GM13977 (cell line): ENCODE measurements around the gene WFDC13.

Source experiments
- DNase-seq: peaks from one replicate; pipeline ENCODE4 v3.0.0; 2012; ENCODE audit warnings: low spot score
- CTCF ChIP-seq: IDR thresholded peaks from 2 replicates; pipeline ENCODE4 v1.5.1; 2012; ENCODE audit warnings: mild to moderate bottlenecking, control low read depth; ENCODE audit not compliant: insufficient read depth; ENCODE audit errors: extremely low read depth, missing control alignments
- in situ Hi-C: fragments of 300-500 bp; cut with MboI; formaldehyde crosslinking; loops from one replicate; pipeline ENCODE4 v1.12.0; 2022; ENCODE audit warnings: low sequenced_read_pairs, low pct_unique_long_range_greater_than_20kb, mixed read lengths, inconsistent platforms; ENCODE audit not compliant: unreplicated experiment

WFDC13 gene

GRCh38 chr20:45735552-45735951 is 33.7 kb downstream of the WFDC13 start:
- DNase-seq = no peak
- in situ Hi-C loops = no loop called here
- no peak for TF ChIP-seq CTCF

GRCh38 chr20:45735988-45736387 is 34.1 kb downstream of the WFDC13 start:
- in situ Hi-C loops = no loop called here
- no peak for TF ChIP-seq CTCF

GRCh38 chr20:45742596-45742995 is 40.8 kb downstream of the WFDC13 start:
- TF ChIP-seq CTCF = no peak
- DNase-seq = no peak
- in situ Hi-C loops = no loop called here

More at GRCh38 chr20:45735988-45736387, 34.1 kb downstream of the WFDC13 start:
- no peak for DNase-seq

- in situ Hi-C loops = no loop called here
- no peak for TF ChIP-seq CTCF
- DNase-seq = no peak
Observed at GRCh38 chr20:45745015-45745414, 43.2 kb downstream of the WFDC13 start.

- DNase-seq = no peak
- in situ Hi-C loops = loop anchor here (25.0 kb wide), 2 partner anchors 164 to 289 kb away; partner anchors contain the start of genes WFDC2 and WFDC8
- TF ChIP-seq CTCF = no peak
Observed at GRCh38 chr20:45751721-45752120, 49.9 kb downstream of the WFDC13 start.

- DNase-seq = peak; percentile 28
- TF ChIP-seq CTCF = no peak
- in situ Hi-C loops = loop anchor here (25.0 kb wide), 2 partner anchors 165 to 290 kb away; partner anchors contain the start of genes WFDC2 and WFDC8
Observed at GRCh38 chr20:45752746-45753145, 50.9 kb downstream of the WFDC13 start.
